ENCODE results near the gene CCL27. TPM values are rescaled to one million over a fixed set of nuclear protein-coding genes. Genes with fewer than 3 reads are reported as not detected.
A peak's percentile ranks its signal among the peaks of the same experiment; 100 is the strongest.

CCL27 gene
- total and polyA plus RNA-seq, 4 donors, result 0.66 to 1.0 (median 1.0) TPM; not detected in 1

- H3K36me3 ChIP-seq (ENCODE audit: control insufficient read depth, insufficient read depth, low read length), result peaks cover 49% of the 10 kb centered on the region
These were observed 47.3 kb downstream of the CCL27 start for GRCh38 chr9:34615132-34615531.

GRCh38 chr9:34612788-34613390 lies 49.6 kb downstream of the CCL27 start:
- under 1% methylated on average over 14 of the region's 15 CpGs for WGBS (ENCODE audit: insufficient coverage)
- H3K27ac ChIP-seq (ENCODE audit: low read depth, low read length), result peak overlapping the region; percentile 85

More at GRCh38 chr9:34615132-34615531, 47.3 kb downstream of the CCL27 start:
- Histone ChIP-seq H3K27me3 (ENCODE audit: control insufficient read depth, insufficient read depth, low read length) (no peaks in the 10 kb centered on the region), H3K4me3 (ENCODE audit: low read depth, low read length) (no peak overlapping the region), H3K4me1 (ENCODE audit: control insufficient read depth, insufficient read depth, low read length) (peaks cover 26% of the 10 kb centered on the region), H3K9me3 (ENCODE audit: control insufficient read depth, insufficient read depth, low read length) (no peaks in the 10 kb centered on the region), H3K27ac (ENCODE audit: low read depth, low read length) (no peak overlapping the region)
- 40% methylated on average over 1 of the region's 2 CpGs for WGBS (ENCODE audit: insufficient coverage)
- DNase-seq (ENCODE audit: low read depth in 4 of 6, low spot score in 6 of 6), result no peak

More at GRCh38 chr9:34612788-34613390, 49.6 kb downstream of the CCL27 start:
- peak overlapping the region; percentile 82 for H3K4me3 ChIP-seq (ENCODE audit: low read depth, low read length)
- DNase-seq (ENCODE audit: low read depth in 4 of 6, low spot score in 6 of 6), result peak in 3 of 6 donors; percentile 61 to 94 (median 93)
- H3K4me1 ChIP-seq (ENCODE audit: control insufficient read depth, insufficient read depth, low read length), result peaks cover 26% of the 10 kb centered on the region
- H3K27me3 ChIP-seq (ENCODE audit: control insufficient read depth, insufficient read depth, low read length), result no peaks in the 10 kb centered on the region
- peaks cover 47% of the 10 kb centered on the region for H3K36me3 ChIP-seq (ENCODE audit: control insufficient read depth, insufficient read depth, low read length)
- no peaks in the 10 kb centered on the region for H3K9me3 ChIP-seq (ENCODE audit: control insufficient read depth, insufficient read depth, low read length)

Small RNA genes within 50 kb of the gene (small RNA-seq; reads per million reads assigned to genes)
- not detected for gene CCL27 (ENCODE audit: low replicate concordance)

Other genes starting within 250 kb of the CCL27 start
- 10 to 100 TPM; 18.1 to 23.6 TPM for gene FAM219A, start 204.1 kb downstream of the CCL27 start, total RNA-seq
- gene FAM219A, start 204.1 kb downstream of the CCL27 start, polyA plus RNA-seq (ENCODE audit: insufficient read length in 2 of 2), result 10 to 100 TPM; 78.8 to 83.9 TPM
- gene DNAI1, start 203.9 kb downstream of the CCL27 start, total RNA-seq, result 10 to 100 TPM in 1 of 2 donors, 1 to 10 TPM in 1; 3.5 to 24.8 TPM
- 10 to 100 TPM; 10.3 to 10.5 TPM for gene DNAI1, start 203.9 kb downstream of the CCL27 start, polyA plus RNA-seq (ENCODE audit: insufficient read length in 2 of 2)
- gene ENHO, start 139.7 kb downstream of the CCL27 start, total RNA-seq, result 10 to 100 TPM; 32.7 to 63.9 TPM
- 100 to 1,000 TPM; 193 to 219 TPM for gene ENHO, start 139.7 kb downstream of the CCL27 start, polyA plus RNA-seq (ENCODE audit: insufficient read length in 2 of 2)
- gene CNTFR, start 72.9 kb downstream of the CCL27 start, total RNA-seq, result 10 to 100 TPM in 1 of 2 donors, 1 to 10 TPM in 1; 9.6 to 16.1 TPM
- gene CNTFR, start 72.9 kb downstream of the CCL27 start, polyA plus RNA-seq (ENCODE audit: insufficient read length in 2 of 2), result 100 to 1,000 TPM; 109 to 110 TPM
- gene RPP25L, start 50.6 kb downstream of the CCL27 start, total RNA-seq, result 10 to 100 TPM; 10.4 to 29.4 TPM
- 10 to 100 TPM; 18.0 to 18.9 TPM for gene RPP25L, start 50.6 kb downstream of the CCL27 start, polyA plus RNA-seq (ENCODE audit: insufficient read length in 2 of 2)
- gene DCTN3, start 42.2 kb downstream of the CCL27 start, total RNA-seq, result 100 to 1,000 TPM in 1 of 2 donors, 10 to 100 TPM in 1; 90.9 to 119 TPM
- 100 to 1,000 TPM; 179 to 190 TPM for gene DCTN3, start 42.2 kb downstream of the CCL27 start, polyA plus RNA-seq (ENCODE audit: insufficient read length in 2 of 2)
- gene ARID3C, start 33.6 kb downstream of the CCL27 start, total RNA-seq, result 1 to 10 TPM in 1 of 2 donors, under 1 TPM in 1; 0.33 to 1.1 TPM
- under 1 TPM; 0.60 to 0.66 TPM for gene ARID3C, start 33.6 kb downstream of the CCL27 start, polyA plus RNA-seq (ENCODE audit: insufficient read length in 2 of 2)
- gene SIGMAR1, start 24.9 kb downstream of the CCL27 start, total RNA-seq, result 10 to 100 TPM; 27.7 to 45.5 TPM
- gene SIGMAR1, start 24.9 kb downstream of the CCL27 start, polyA plus RNA-seq (ENCODE audit: insufficient read length in 2 of 2), result 10 to 100 TPM; 79.5 to 82.3 TPM
- gene GALT, start 16.0 kb downstream of the CCL27 start, total RNA-seq, result 10 to 100 TPM; 31.3 to 72.4 TPM
- 10 to 100 TPM; 52.4 to 73.4 TPM for gene GALT, start 16.0 kb downstream of the CCL27 start, polyA plus RNA-seq (ENCODE audit: insufficient read length in 2 of 2)
- gene IL11RA, start 10.5 kb downstream of the CCL27 start, total RNA-seq, result 10 to 100 TPM; 24.1 to 62.9 TPM
- 10 to 100 TPM; 42.2 to 69.9 TPM for gene IL11RA, start 10.5 kb downstream of the CCL27 start, polyA plus RNA-seq (ENCODE audit: insufficient read length in 2 of 2)
- not detected for gene CCL19, start 28.6 kb upstream of the CCL27 start, total RNA-seq
- under 1 TPM in 1 of 2 donors, not detected in 1; 0.27 TPM for gene CCL19, start 28.6 kb upstream of the CCL27 start, polyA plus RNA-seq (ENCODE audit: insufficient read length in 2 of 2)
- gene CCL21, start 47.5 kb upstream of the CCL27 start, total RNA-seq, result under 1 TPM in 1 of 2 donors, not detected in 1; 0.44 TPM
- under 1 TPM in 1 of 2 donors, not detected in 1; 0.18 TPM for gene CCL21, start 47.5 kb upstream of the CCL27 start, polyA plus RNA-seq (ENCODE audit: insufficient read length in 2 of 2)

Measured in spinal cord (tissue), 10 donors.